Right cardiac atrium (tissue), 5 donors: ENCODE measurements around the gene ACTN4. TPM values are rescaled to one million over a fixed set of nuclear protein-coding genes. Genes with fewer than 3 reads are reported as not detected.

Source experiments
- ATAC-seq, 2 donors: fragments of 200-7000 bp; cut with Tn5 transposase; one replicate each; pipeline versions ENCODE4 v1.8.0 to v1.9.1; 2020; ENCODE audit warnings: moderate library complexity in 2 of 2, mild to moderate bottlenecking in 1 of 2
- DNase-seq, 3 donors: peaks; one replicate each; pipeline ENCODE4 v3.0.0-alpha.2; 2020
- H3K27ac ChIP-seq: one replicate; pipeline ENCODE4 v1.5.1; 2013; ENCODE audit warnings: mild to moderate bottlenecking, low read length, control low read depth, moderate library complexity
- H3K27me3 ChIP-seq: one replicate; pipeline ENCODE4 v1.6.1; 2013; ENCODE audit not compliant: control insufficient read depth, insufficient read depth
- H3K4me1 ChIP-seq: one replicate; pipeline ENCODE4 v1.6.1; 2013; ENCODE audit warnings: low read length; ENCODE audit not compliant: control insufficient read depth, insufficient read depth
- H3K4me3 ChIP-seq: one replicate; pipeline ENCODE4 v1.5.1; 2013; ENCODE audit warnings: low read length, control low read depth
- H3K9me3 ChIP-seq: one replicate; pipeline ENCODE4 v1.6.1; 2013; ENCODE audit warnings: low read length; ENCODE audit not compliant: control insufficient read depth
- WGBS: extraction: QIAGEN DNeasy Blood & Tissue Kit; methylation state at CpG from one replicate; pipeline ENCODE4 v1.1.7; 2013; 5-methylcytosine and 5-hydroxymethylcytosine counted together
- intact Hi-C, 4 donors: fragments of 100-400 bp; cut with DNase I; formaldehyde crosslinking; loops; one replicate each; pipeline versions ENCODE4 v1.11.0 to v1.14.0; 2022 to 2023
- polyA plus RNA-seq: library from polyadenylated mRNA; stranded (reverse); fragments of 200-250 nt; gene quantifications from one replicate; pipeline ENCODE4 v1.2.3, GENCODE V29; 2013
- total RNA-seq, 4 donors: library from RNA; stranded (reverse); fragmentation: NEBNext Ultra II Directional; extraction: Animal tissue kit (Norgen Biotek cat#: 25700); gene quantifications; one replicate each; pipeline ENCODE4 v1.2.1, GENCODE V29; 2021
- donor health status: healthy with polysubstance abuse.
- donor health status: DM: no; HTN: yes; CAD: no.
- donor health status: DM: no; HTN: no; CAD: no.
- donor health status: DM: no; HTN: yes; CAD: no; lungs with severe emphysema.
- donor health status: DM: yes; HTN: yes; CAD: no.

Gene ACTN4
- total and polyA plus RNA-seq, 5 donors, result 87.4 to 226 (median 119) TPM

DNA sequence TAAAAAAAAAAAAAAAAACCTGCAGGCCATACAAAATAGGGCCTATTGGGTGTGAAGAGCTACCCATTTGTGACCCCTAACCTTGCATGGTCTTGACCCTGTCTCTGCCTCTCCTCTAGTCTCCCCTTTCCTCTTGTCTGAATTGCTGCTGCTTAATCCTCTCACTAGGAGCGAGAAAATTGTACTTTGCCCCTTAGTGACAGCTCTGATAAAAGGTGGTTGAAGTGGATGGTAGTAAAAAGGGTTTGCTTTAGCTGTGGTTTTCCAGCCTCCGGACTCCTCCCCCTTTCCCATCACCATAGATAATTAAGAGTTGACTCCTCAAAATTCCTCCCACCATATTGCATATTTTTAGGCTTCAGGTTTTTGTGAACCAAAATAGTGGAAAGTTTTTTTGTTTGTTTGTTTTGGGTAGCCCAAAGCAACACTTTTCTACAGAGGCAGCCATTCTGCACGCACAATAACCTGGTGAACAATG, 23.5 kb downstream of the ACTN4 start:
- ATAC-seq (no peak), DNase-seq (peak in 1 of 3 donors; percentile 22)
- 46% methylated on average over 3 of the region's 3 CpGs for WGBS
- Histone ChIP-seq H3K27ac (peak overlapping the region; percentile 97), H3K27me3 (no peaks in the 10 kb centered on the region), H3K4me3 (no peak overlapping the region), H3K9me3 (no peaks in the 10 kb centered on the region), H3K4me1 (peaks cover 49% of the 10 kb centered on the region)
- intact Hi-C loops, result no loop called here

- DNase-seq (peak in 1 of 3 donors; percentile 42), ATAC-seq (peak; percentile 16 to 54)
- H3K27me3 ChIP-seq, result no peaks in the 10 kb centered on the region
- intact Hi-C loops, result no loop called here
- H3K4me3 ChIP-seq, result no peak overlapping the region
- H3K4me1 ChIP-seq, result peaks cover 49% of the 10 kb centered on the region
- peak overlapping the region; percentile 97 for H3K27ac ChIP-seq
- H3K9me3 ChIP-seq, result no peaks in the 10 kb centered on the region
- 23% methylated on average over 4 of the region's 4 CpGs for WGBS
Observed at GRCh38 chr19:38671654-38672053, 24.2 kb downstream of the ACTN4 start.

DNA sequence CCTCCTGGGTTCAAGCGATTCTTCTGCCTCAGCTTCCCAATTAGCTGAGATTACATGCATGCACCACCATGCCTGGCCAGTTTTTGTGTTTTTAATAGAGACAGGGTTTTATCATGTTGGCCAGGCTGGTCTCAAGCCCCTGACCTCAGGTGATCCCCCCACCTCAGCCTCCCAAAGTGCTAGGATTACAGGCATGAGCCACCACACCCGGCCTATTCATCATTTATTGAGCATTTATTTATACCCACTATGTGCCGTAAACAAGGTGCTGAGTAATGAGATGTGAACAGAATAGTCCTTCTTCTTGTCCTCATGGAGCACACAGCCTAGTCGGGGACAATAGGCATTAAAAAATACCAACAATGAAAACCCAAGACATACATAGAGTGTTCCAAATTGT, 25.6 kb downstream of the ACTN4 start:
- no peak for DNase-seq
- H3K9me3 ChIP-seq, result no peaks in the 10 kb centered on the region
- H3K27me3 ChIP-seq, result no peaks in the 10 kb centered on the region
- intact Hi-C loops, result no loop called here
- H3K27ac ChIP-seq, result peak overlapping the region; percentile 64
- H3K4me1 ChIP-seq, result peaks cover 53% of the 10 kb centered on the region
- ATAC-seq, result no peak
- WGBS, result 91% methylated on average over 4 of the region's 4 CpGs
- no peak overlapping the region for H3K4me3 ChIP-seq

- intact Hi-C loops, result no loop called here
- Histone ChIP-seq H3K4me3 (no peak overlapping the region), H3K27me3 (no peaks in the 10 kb centered on the region), H3K9me3 (no peaks in the 10 kb centered on the region), H3K27ac (peak overlapping the region; percentile 99), H3K4me1 (peaks cover 54% of the 10 kb centered on the region)
- ATAC-seq (peak; percentile 50 to 65), DNase-seq (peak in 1 of 3 donors; percentile 33)
- 52% methylated on average over 16 of the region's 16 CpGs for WGBS
Observed at GRCh38 chr19:38674388-38675171, 27.1 kb downstream of the ACTN4 start.

GRCh38 chr19:38675611-38676010, 28.2 kb downstream of the ACTN4 start:
- Histone ChIP-seq H3K4me3 (no peak overlapping the region), H3K27me3 (no peaks in the 10 kb centered on the region), H3K9me3 (no peaks in the 10 kb centered on the region), H3K4me1 (peaks cover 45% of the 10 kb centered on the region), H3K27ac (peak overlapping the region; percentile 99)
- 64% methylated on average over 5 of the region's 5 CpGs for WGBS
- DNase-seq, result peak in 1 of 3 donors; percentile 49
- ATAC-seq, result peak; percentile 6 to 15
- intact Hi-C loops, result no loop called here

GRCh38 chr19:38676023-38676877, 28.8 kb downstream of the ACTN4 start:
- H3K27ac ChIP-seq, result peak overlapping the region; percentile 99
- DNase-seq (peak in 1 of 3 donors; percentile 62), ATAC-seq (peak in 1 of 2 donors; percentile 44)
- intact Hi-C loops, result no loop called here
- no peaks in the 10 kb centered on the region for H3K9me3 ChIP-seq
- 36% methylated on average over 13 of the region's 13 CpGs for WGBS
- H3K4me1 ChIP-seq, result peaks cover 44% of the 10 kb centered on the region
- H3K27me3 ChIP-seq, result no peaks in the 10 kb centered on the region
- H3K4me3 ChIP-seq, result no peak overlapping the region

- Histone ChIP-seq H3K27ac (peak overlapping the region; percentile 99), H3K9me3 (no peaks in the 10 kb centered on the region), H3K4me1 (peaks cover 47% of the 10 kb centered on the region), H3K27me3 (no peaks in the 10 kb centered on the region), H3K4me3 (no peak overlapping the region)
- intact Hi-C loops, result no loop called here
- no peak for ATAC-seq
- peak in 1 of 3 donors; percentile 44 for DNase-seq
- WGBS, result 70% methylated on average over 11 of the region's 11 CpGs
Observed at GRCh38 chr19:38676878-38677646, 29.6 kb downstream of the ACTN4 start.

GRCh38 chr19:38678217-38678890, 30.9 kb downstream of the ACTN4 start:
- DNase-seq (peak in 1 of 3 donors; percentile 20), ATAC-seq (no peak)
- 77% methylated on average over 15 of the region's 15 CpGs for WGBS
- Histone ChIP-seq H3K4me3 (no peak overlapping the region), H3K4me1 (peaks cover 57% of the 10 kb centered on the region), H3K27me3 (no peaks in the 10 kb centered on the region), H3K27ac (peak overlapping the region; percentile 39), H3K9me3 (no peaks in the 10 kb centered on the region)
- intact Hi-C loops, result no loop called here

- Histone ChIP-seq H3K4me1 (peaks cover 62% of the 10 kb centered on the region), H3K4me3 (no peak overlapping the region), H3K27ac (peak overlapping the region; percentile 39), H3K27me3 (no peaks in the 10 kb centered on the region), H3K9me3 (no peaks in the 10 kb centered on the region)
- intact Hi-C loops, result no loop called here
- 75% methylated on average over 7 of the region's 7 CpGs for WGBS
- ATAC-seq, result no peak
- peak in 1 of 3 donors; percentile 37 for DNase-seq
Observed at GRCh38 chr19:38678891-38679494, 31.5 kb downstream of the ACTN4 start.

DNA sequence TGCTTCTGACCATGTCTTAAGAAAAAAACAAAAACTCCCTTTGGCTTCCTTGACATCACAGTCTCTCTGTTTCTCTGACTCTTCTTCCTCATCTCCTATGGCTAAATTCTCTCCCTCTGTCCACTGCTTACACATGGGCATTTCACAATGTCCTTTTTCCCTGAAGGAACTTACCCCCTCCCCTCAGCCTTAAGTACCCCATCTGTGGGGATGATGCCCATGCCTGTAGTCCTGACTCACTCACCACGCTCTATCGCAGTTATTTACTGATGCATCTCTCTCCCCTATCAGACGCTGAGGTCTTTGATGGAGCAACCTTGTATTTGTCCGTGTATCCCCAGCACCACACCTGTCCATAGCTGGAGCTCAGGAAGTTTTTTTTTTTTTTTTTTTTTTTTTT, 32.4 kb downstream of the ACTN4 start:
- intact Hi-C loops, result loop anchor here in 1 of 4 donors (5.0 kb wide), 1 partner anchor 33 kb away; the partner anchor contains the start of gene ACTN4
- H3K4me3 ChIP-seq, result no peak overlapping the region
- peak overlapping the region; percentile 59 for H3K27ac ChIP-seq
- H3K27me3 ChIP-seq, result no peaks in the 10 kb centered on the region
- 79% methylated on average over 4 of the region's 4 CpGs for WGBS
- no peak for ATAC-seq
- DNase-seq, result no peak
- peaks cover 64% of the 10 kb centered on the region for H3K4me1 ChIP-seq
- H3K9me3 ChIP-seq, result no peaks in the 10 kb centered on the region
